ENCODE measurements around the gene SOX5. TPM values are rescaled to one million over a fixed set of nuclear protein-coding genes. Genes with fewer than 3 reads are reported as not detected.

The SOX5 gene
- 1 to 10 TPM in 3 of 4 donors, under 1 TPM in 1; 0.47 to 2.9 (median 2.0) TPM for total RNA-seq
- under 1 TPM; 0.17 to 0.39 (median 0.22) TPM for polyA plus RNA-seq
- long read RNA-seq, donor 1, result 0 reads
- long read RNA-seq, donor 2, result 0 reads

- TF ChIP-seq CTCF (IDR thresholded peaks at IDR 0.05), result no peak
- Histone ChIP-seq H3K36me3 (ENCODE audit: insufficient read depth in 1 of 2, low read depth in 1 of 2) (no peaks in the 10 kb centered on the region), H3K4me1 (no peaks in the 10 kb centered on the region), H3K4me3 (peak within 1 kb of the TSS; percentile 57), H3K9me3 (no peaks in the 10 kb centered on the region), H3K27ac (no peak within 1 kb of the TSS), H3K27me3 (ENCODE audit: insufficient read depth in 3 of 3, low read length in 2 of 3) (peaks cover 0 to 20% (median 0%) of the 10 kb centered on the region in 3 donors)
- peak; percentile 17 to 53 for DNase-seq
- intact Hi-C loops (cut with DNase I), result no loop called here
- WGBS, 3 donors, result 1 to 3% (median 2%) methylated on average over 13 of the region's 13 CpGs
- ATAC-seq, result peak; percentile 37 to 81 (median 74)
These were observed at the start of gene SOX5 for GRCh38 chr12:23949348-23950209. TSS of gene SOX5 (minus strand) at chr12:23949670. CDS start at chr12:23949601, 69 bp downstream.

- no peaks in the 10 kb centered on the region for H3K27me3 ChIP-seq (ENCODE audit: insufficient read depth in 3 of 3, low read length in 2 of 3)
- no peaks in the 10 kb centered on the region for H3K36me3 ChIP-seq (ENCODE audit: insufficient read depth in 1 of 2, low read depth in 1 of 2)
- WGBS, 3 donors, result 92 to 96% (median 94%) methylated on average over 1 of the region's 1 CpG
- no peak overlapping the region for H3K27ac ChIP-seq
- ATAC-seq, result no peak
- H3K9me3 ChIP-seq, result no peaks in the 10 kb centered on the region
- H3K4me3 ChIP-seq, result no peak overlapping the region
- H3K4me1 ChIP-seq, result no peaks in the 10 kb centered on the region
- intact Hi-C loops (cut with DNase I), result no loop called here
- no peak for TF ChIP-seq CTCF (IDR thresholded peaks at IDR 0.05)
- no peak for DNase-seq
These were observed 37.6 kb upstream of the SOX5 start for GRCh38 chr12:23987046-23987445.

GRCh38 chr12:23980826-23981225 is 31.4 kb upstream of the SOX5 start:
- DNase-seq, result no peak
- H3K4me1 ChIP-seq, result no peaks in the 10 kb centered on the region
- H3K27ac ChIP-seq, result no peak overlapping the region
- no peaks in the 10 kb centered on the region for H3K27me3 ChIP-seq (ENCODE audit: insufficient read depth in 3 of 3, low read length in 2 of 3)
- H3K4me3 ChIP-seq, result no peak overlapping the region
- intact Hi-C loops (cut with DNase I), result no loop called here
- no peak for ATAC-seq
- H3K9me3 ChIP-seq, result no peaks in the 10 kb centered on the region
- H3K36me3 ChIP-seq (ENCODE audit: insufficient read depth in 1 of 2, low read depth in 1 of 2), result no peaks in the 10 kb centered on the region
- 79 to 84% (median 81%) methylated on average over 3 of the region's 3 CpGs for WGBS, 3 donors
- TF ChIP-seq CTCF (IDR thresholded peaks at IDR 0.05), result no peak

GRCh38 chr12:23964812-23965211 is 15.3 kb upstream of the SOX5 start:
- Histone ChIP-seq H3K27me3 (ENCODE audit: insufficient read depth in 3 of 3, low read length in 2 of 3) (no peaks in the 10 kb centered on the region), H3K4me3 (no peak overlapping the region), H3K4me1 (no peaks in the 10 kb centered on the region), H3K9me3 (no peaks in the 10 kb centered on the region), H3K36me3 (ENCODE audit: insufficient read depth in 1 of 2, low read depth in 1 of 2) (no peaks in the 10 kb centered on the region), H3K27ac (no peak overlapping the region)
- intact Hi-C loops (cut with DNase I), result no loop called here
- WGBS, 3 donors, result 84 to 86% (median 85%) methylated on average over 10 of the region's 10 CpGs
- ATAC-seq, result no peak
- DNase-seq, result no peak
- no peak for TF ChIP-seq CTCF (IDR thresholded peaks at IDR 0.05)

Data from psoas muscle (tissue), 8 donors.